WTC11 (cell line): Measurements from ENCODE around the gene KLHDC4. TPM values are rescaled to one million over a fixed set of nuclear protein-coding genes. Genes with fewer than 3 reads are reported as not detected.

ENCODE experiments used
- ATAC-seq: fragments of 200-7000 bp; cut with Tn5 transposase; 2 replicates; pipeline ENCODE4 v1.10.0; 2021; ENCODE audit warnings: mild to moderate bottlenecking, moderate library complexity
- CTCF ChIA-PET: fragments of 300-600 bp; sonication (Branson Sonifier 250); formaldehyde crosslinking; loops from one replicate; lab custom pipeline; 2021; ENCODE audit warnings: antibody characterized with exemption; lab: Charles Lee
- POLR2A ChIA-PET: fragments of 350-600 bp; sonication (Branson Sonifier 250); formaldehyde crosslinking; loops from one replicate; lab custom pipeline; 2021; ENCODE audit warnings: antibody characterized with exemption; lab: Charles Lee
- DNase-seq: peaks from one replicate; pipeline ENCODE4 v3.0.0; 2021; ENCODE audit warnings: low spot score
- H3K27ac Mint-ChIP-seq: 2 replicates; pipeline ENCODE4 v1.8.0; 2021; ENCODE audit warnings: mixed read lengths
- H3K27me3 Mint-ChIP-seq: 2 replicates; pipeline ENCODE4 v1.8.0; 2021; ENCODE audit warnings: low read depth, mild to moderate bottlenecking, moderate library complexity, mixed read lengths
- H3K36me3 Mint-ChIP-seq: 2 replicates; pipeline ENCODE4 v1.8.0; 2021; ENCODE audit warnings: mixed read lengths
- H3K4me1 Mint-ChIP-seq: 2 replicates; pipeline ENCODE4 v1.8.0; 2022; ENCODE audit warnings: mixed read lengths
- H3K4me3 Mint-ChIP-seq: 2 replicates; pipeline ENCODE4 v1.8.0; 2021; ENCODE audit warnings: mild to moderate bottlenecking, moderate library complexity, mixed read lengths
- H3K9me3 Mint-ChIP-seq: 2 replicates; pipeline ENCODE4 v1.8.0; 2021; ENCODE audit warnings: mixed read lengths
- ATF1 ChIP-seq: sonication (generic); formaldehyde crosslinking; IDR thresholded peaks from 2 replicates; pipeline ENCODE4 v1.8.1; 2023; ENCODE audit warnings: mild to moderate bottlenecking, moderate library complexity, missing genetic modification reagents
- ETV6 ChIP-seq: sonication (generic); formaldehyde crosslinking; IDR thresholded peaks from 2 replicates; pipeline ENCODE4 v1.8.1; 2022; ENCODE audit warnings: mild to moderate bottlenecking, missing genetic modification reagents
- KAT7 ChIP-seq: sonication (generic); formaldehyde crosslinking; IDR thresholded peaks from 2 replicates; pipeline ENCODE4 v1.8.1; 2023; ENCODE audit warnings: missing genetic modification reagents, mild to moderate bottlenecking, borderline replicate concordance
- MYBL2 ChIP-seq: sonication (generic); formaldehyde crosslinking; IDR thresholded peaks from 2 replicates; pipeline ENCODE4 v1.8.1; 2023; ENCODE audit warnings: mild to moderate bottlenecking, moderate library complexity, missing genetic modification reagents
- OVOL2 ChIP-seq: fragments of 250-450 bp; sonication (Bioruptor Pico); IDR thresholded peaks from 2 replicates; pipeline ENCODE4 v1.9.0; 2021; ENCODE audit warnings: mild to moderate bottlenecking, borderline replicate concordance
- RELA ChIP-seq: sonication (generic); formaldehyde crosslinking; IDR thresholded peaks from 2 replicates; pipeline ENCODE4 v1.8.1; 2022; ENCODE audit warnings: missing genetic modification reagents, mild to moderate bottlenecking, borderline replicate concordance
- ZNF121 ChIP-seq: sonication (generic); formaldehyde crosslinking; IDR thresholded peaks from 2 replicates; pipeline ENCODE4 v1.8.0; 2023; ENCODE audit warnings: missing genetic modification reagents
- ZNF232 ChIP-seq: sonication (generic); formaldehyde crosslinking; IDR thresholded peaks from 2 replicates; pipeline ENCODE4 v1.8.0; 2022; ENCODE audit warnings: mild to moderate bottlenecking, missing genetic modification reagents
- ZNF396 ChIP-seq: fragments of 250-450 bp; sonication (Bioruptor Pico); IDR thresholded peaks from 2 replicates; pipeline ENCODE4 v1.8.0; 2021; ENCODE audit warnings: mild to moderate bottlenecking, moderate library complexity, borderline replicate concordance
- ZNF512 ChIP-seq: sonication (generic); formaldehyde crosslinking; IDR thresholded peaks from 2 replicates; pipeline ENCODE4 v1.8.1; 2022; ENCODE audit warnings: missing genetic modification reagents, borderline replicate concordance
- total RNA-seq: library from RNA; stranded (reverse); gene quantifications from 3 replicates; pipeline ENCODE4 v1.2.3, GENCODE V29; 2021
- TF ChIP-seq, protein P1 (sequence below): fragments of 250-450 bp; sonication (Bioruptor Pico); IDR thresholded peaks from 2 replicates; pipeline ENCODE4 v1.9.0; 2021; ENCODE audit warnings: mild to moderate bottlenecking, borderline replicate concordance
- TF ChIP-seq, protein P2 (sequence below): sonication (generic); formaldehyde crosslinking; IDR thresholded peaks from 2 replicates; pipeline ENCODE4 v1.8.1; 2023; ENCODE audit warnings: mild to moderate bottlenecking, missing genetic modification reagents
- TF ChIP-seq, protein P3 (sequence below): sonication (generic); formaldehyde crosslinking; conservative IDR thresholded peaks from 2 replicates; pipeline ENCODE4 v1.8.1; 2022; ENCODE audit warnings: mild to moderate bottlenecking, missing genetic modification reagents

Gene KLHDC4
- total RNA-seq, 1 experiment from 2014 or later, result 63.6 TPM

GRCh38 chr16:87695534-87695933 lies 70.3 kb downstream of the KLHDC4 start:
- TF ChIP-seq KAT7, result no peak
- TF ChIP-seq ATF1, result no peak
- no peak for TF ChIP-seq ZNF512 (CRISPR knock-in tag)
- no peak for TF ChIP-seq ETV6 (CRISPR knock-in tag)
- TF ChIP-seq, protein P1, sequence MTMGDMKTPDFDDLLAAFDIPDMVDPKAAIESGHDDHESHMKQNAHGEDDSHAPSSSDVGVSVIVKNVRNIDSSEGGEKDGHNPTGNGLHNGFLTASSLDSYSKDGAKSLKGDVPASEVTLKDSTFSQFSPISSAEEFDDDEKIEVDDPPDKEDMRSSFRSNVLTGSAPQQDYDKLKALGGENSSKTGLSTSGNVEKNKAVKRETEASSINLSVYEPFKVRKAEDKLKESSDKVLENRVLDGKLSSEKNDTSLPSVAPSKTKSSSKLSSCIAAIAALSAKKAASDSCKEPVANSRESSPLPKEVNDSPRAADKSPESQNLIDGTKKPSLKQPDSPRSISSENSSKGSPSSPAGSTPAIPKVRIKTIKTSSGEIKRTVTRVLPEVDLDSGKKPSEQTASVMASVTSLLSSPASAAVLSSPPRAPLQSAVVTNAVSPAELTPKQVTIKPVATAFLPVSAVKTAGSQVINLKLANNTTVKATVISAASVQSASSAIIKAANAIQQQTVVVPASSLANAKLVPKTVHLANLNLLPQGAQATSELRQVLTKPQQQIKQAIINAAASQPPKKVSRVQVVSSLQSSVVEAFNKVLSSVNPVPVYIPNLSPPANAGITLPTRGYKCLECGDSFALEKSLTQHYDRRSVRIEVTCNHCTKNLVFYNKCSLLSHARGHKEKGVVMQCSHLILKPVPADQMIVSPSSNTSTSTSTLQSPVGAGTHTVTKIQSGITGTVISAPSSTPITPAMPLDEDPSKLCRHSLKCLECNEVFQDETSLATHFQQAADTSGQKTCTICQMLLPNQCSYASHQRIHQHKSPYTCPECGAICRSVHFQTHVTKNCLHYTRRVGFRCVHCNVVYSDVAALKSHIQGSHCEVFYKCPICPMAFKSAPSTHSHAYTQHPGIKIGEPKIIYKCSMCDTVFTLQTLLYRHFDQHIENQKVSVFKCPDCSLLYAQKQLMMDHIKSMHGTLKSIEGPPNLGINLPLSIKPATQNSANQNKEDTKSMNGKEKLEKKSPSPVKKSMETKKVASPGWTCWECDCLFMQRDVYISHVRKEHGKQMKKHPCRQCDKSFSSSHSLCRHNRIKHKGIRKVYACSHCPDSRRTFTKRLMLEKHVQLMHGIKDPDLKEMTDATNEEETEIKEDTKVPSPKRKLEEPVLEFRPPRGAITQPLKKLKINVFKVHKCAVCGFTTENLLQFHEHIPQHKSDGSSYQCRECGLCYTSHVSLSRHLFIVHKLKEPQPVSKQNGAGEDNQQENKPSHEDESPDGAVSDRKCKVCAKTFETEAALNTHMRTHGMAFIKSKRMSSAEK (CRISPR knock-in tag), result no peak
- TF ChIP-seq OVOL2, result no peak
- TF ChIP-seq MYBL2 (CRISPR knock-in tag), result no peak
- TF ChIP-seq RELA (CRISPR knock-in tag), result no peak
- TF ChIP-seq, protein P2, sequence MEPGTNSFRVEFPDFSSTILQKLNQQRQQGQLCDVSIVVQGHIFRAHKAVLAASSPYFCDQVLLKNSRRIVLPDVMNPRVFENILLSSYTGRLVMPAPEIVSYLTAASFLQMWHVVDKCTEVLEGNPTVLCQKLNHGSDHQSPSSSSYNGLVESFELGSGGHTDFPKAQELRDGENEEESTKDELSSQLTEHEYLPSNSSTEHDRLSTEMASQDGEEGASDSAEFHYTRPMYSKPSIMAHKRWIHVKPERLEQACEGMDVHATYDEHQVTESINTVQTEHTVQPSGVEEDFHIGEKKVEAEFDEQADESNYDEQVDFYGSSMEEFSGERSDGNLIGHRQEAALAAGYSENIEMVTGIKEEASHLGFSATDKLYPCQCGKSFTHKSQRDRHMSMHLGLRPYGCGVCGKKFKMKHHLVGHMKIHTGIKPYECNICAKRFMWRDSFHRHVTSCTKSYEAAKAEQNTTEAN (CRISPR knock-in tag), result no peak
- DNase-seq (no peak), ATAC-seq (no peak)
- ChIA-PET CTCF (interaction anchor here (1.2 kb wide), 1 partner anchor 59 kb away, joined by 4 read pairs; no protein-coding TSS in a partner anchor), POLR2A (no interaction called here)
- no peaks in the 10 kb centered on the region for H3K9me3 Mint-ChIP-seq
- peaks cover 15% of the 10 kb centered on the region for H3K36me3 Mint-ChIP-seq
- H3K27me3 Mint-ChIP-seq, result no peaks in the 10 kb centered on the region
- no peak overlapping the region for H3K4me3 Mint-ChIP-seq
- H3K4me1 Mint-ChIP-seq, result no peaks in the 10 kb centered on the region
- H3K27ac Mint-ChIP-seq, result no peak overlapping the region

GRCh38 chr16:87694441-87695125 lies 71.2 kb downstream of the KLHDC4 start:
- Mint-ChIP-seq H3K27me3 (no peaks in the 10 kb centered on the region), H3K4me1 (no peaks in the 10 kb centered on the region), H3K9me3 (no peaks in the 10 kb centered on the region), H3K27ac (peak overlapping the region; percentile 65), H3K36me3 (peaks cover 15% of the 10 kb centered on the region), H3K4me3 (no peak overlapping the region)
- CTCF ChIA-PET, result interaction anchor here (1.0 to 1.8 kb wide), 2 partner anchors 13 to 58 kb away, joined by 3 to 4 read pairs; no protein-coding TSS in a partner anchor
- no peak for ATAC-seq
- DNase-seq, result no peak
- POLR2A ChIA-PET, result no interaction called here
- TF ChIP-seq ZNF396 (CRISPR knock-in tag) (no peak), ZNF232 (no peak), ZNF121 (no peak)
- TF ChIP-seq, protein P1 (CRISPR knock-in tag), result no peak
- TF ChIP-seq, protein P3, sequence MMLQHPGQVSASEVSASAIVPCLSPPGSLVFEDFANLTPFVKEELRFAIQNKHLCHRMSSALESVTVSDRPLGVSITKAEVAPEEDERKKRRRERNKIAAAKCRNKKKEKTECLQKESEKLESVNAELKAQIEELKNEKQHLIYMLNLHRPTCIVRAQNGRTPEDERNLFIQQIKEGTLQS (CRISPR knock-in tag), result no peak
